ENCODE results near the gene EXOC6B. TPM values are rescaled to one million over a fixed set of nuclear protein-coding genes. Genes with fewer than 3 reads are reported as not detected.

The EXOC6B gene
- total RNA-seq, 2 donors from 2014 or later = 11.7 to 12.9 TPM

DNA sequence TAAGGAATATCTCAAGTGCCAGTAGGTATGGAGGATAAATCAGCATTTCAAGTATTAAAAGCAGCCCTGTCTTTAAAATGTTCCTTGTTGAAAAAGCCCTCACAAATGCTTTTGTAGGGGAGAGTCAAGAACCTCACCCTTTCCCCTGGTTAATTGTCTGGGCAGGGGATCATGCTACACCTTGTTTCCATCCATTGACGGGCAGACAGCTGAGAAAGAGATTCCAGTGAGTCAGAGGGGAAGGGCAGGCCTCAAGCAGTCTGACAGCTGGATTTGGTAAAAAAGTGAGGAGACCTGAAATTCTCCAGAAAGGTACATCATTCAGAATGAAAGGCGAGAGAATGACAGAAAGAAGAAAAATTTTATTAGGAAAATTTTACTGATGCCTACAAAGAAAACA lies 475.0 kb downstream of the EXOC6B start:
- no peak for ATAC-seq
- Histone ChIP-seq H3K9me3 (no peaks in the 10 kb centered on the region), H3K4me3 (no peak overlapping the region), H3K36me3 (replicated peaks in 1 of 2; ENCODE audit: insufficient read depth in 1 of 2, low read depth in 2 of 2) (no peaks in the 10 kb centered on the region), H3K4me1 (no peaks in the 10 kb centered on the region), H3K27ac (no peak overlapping the region), H3K27me3 (no peaks in the 10 kb centered on the region)
- WGBS, 2 donors = 87 to 97% methylated on average over 2 of the region's 2 CpGs
- intact Hi-C loops (cut with DNase I) = no loop called here
- TF ChIP-seq CTCF (IDR thresholded peaks at IDR 0.05) = no peak
- TF ChIP-seq POLR2A (IDR thresholded peaks at IDR 0.05) = no peak
- DNase-seq = no peak

GRCh38 chr2:72349016-72349415 lies 476.8 kb downstream of the EXOC6B start:
- no peaks in the 10 kb centered on the region for H3K36me3 ChIP-seq (replicated peaks in 1 of 2; ENCODE audit: insufficient read depth in 1 of 2, low read depth in 2 of 2)
- no peak overlapping the region for H3K27ac ChIP-seq
- no peak overlapping the region for H3K4me3 ChIP-seq
- H3K9me3 ChIP-seq = no peaks in the 10 kb centered on the region
- TF ChIP-seq POLR2A (IDR thresholded peaks at IDR 0.05) (no peak), CTCF (IDR thresholded peaks at IDR 0.05) (no peak)
- intact Hi-C loops (cut with DNase I) = no loop called here
- no peak for ATAC-seq
- H3K4me1 ChIP-seq = no peaks in the 10 kb centered on the region
- H3K27me3 ChIP-seq = no peaks in the 10 kb centered on the region
- 69 to 72% methylated on average over 3 of the region's 3 CpGs for WGBS, 2 donors
- DNase-seq = no peak

DNA sequence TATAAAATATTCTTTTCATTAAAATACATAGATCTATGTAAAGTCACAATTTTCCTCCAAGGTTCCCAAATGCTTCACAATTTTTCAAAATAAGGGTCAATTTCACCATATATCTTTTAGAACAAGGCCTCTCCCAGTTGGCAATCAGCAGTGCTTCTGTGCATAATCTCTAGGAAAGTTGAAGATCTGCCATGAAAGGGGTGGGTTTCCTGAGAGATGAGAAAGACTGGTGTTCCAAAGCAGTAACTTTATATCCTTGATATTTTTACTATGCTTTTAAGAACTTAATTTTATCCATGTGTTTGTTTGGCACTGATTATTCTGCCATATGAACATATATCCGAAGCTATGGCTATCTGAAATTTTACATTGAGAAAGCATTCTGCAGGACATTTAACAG lies 478.8 kb downstream of the EXOC6B start:
- intact Hi-C loops (cut with DNase I) = no loop called here
- TF ChIP-seq CTCF (IDR thresholded peaks at IDR 0.05) (no peak), POLR2A (IDR thresholded peaks at IDR 0.05) (no peak)
- 81 to 88% methylated on average over 1 of the region's 1 CpG for WGBS, 2 donors

GRCh38 chr2:72341639-72342038 lies 484.2 kb downstream of the EXOC6B start:
- no peaks in the 10 kb centered on the region for H3K36me3 ChIP-seq (replicated peaks in 1 of 2; ENCODE audit: insufficient read depth in 1 of 2, low read depth in 2 of 2)

More for the DNA sequence above, 478.8 kb downstream of the EXOC6B start:
- Histone ChIP-seq H3K9me3 (no peaks in the 10 kb centered on the region), H3K4me3 (no peak overlapping the region), H3K27me3 (no peaks in the 10 kb centered on the region), H3K4me1 (no peaks in the 10 kb centered on the region), H3K36me3 (replicated peaks in 1 of 2; ENCODE audit: insufficient read depth in 1 of 2, low read depth in 2 of 2) (no peaks in the 10 kb centered on the region), H3K27ac (no peak overlapping the region)
- no peak for DNase-seq
- no peak for ATAC-seq

More at GRCh38 chr2:72341639-72342038, 484.2 kb downstream of the EXOC6B start:
- ATAC-seq = no peak
- Histone ChIP-seq H3K4me3 (no peak overlapping the region), H3K27ac (no peak overlapping the region), H3K27me3 (no peaks in the 10 kb centered on the region), H3K9me3 (no peaks in the 10 kb centered on the region), H3K4me1 (no peaks in the 10 kb centered on the region)
- WGBS, 2 donors = 92 to 95% methylated on average over 1 of the region's 1 CpG
- no peak for TF ChIP-seq CTCF (IDR thresholded peaks at IDR 0.05)
- no peak for TF ChIP-seq POLR2A (IDR thresholded peaks at IDR 0.05)
- DNase-seq = no peak
- intact Hi-C loops (cut with DNase I) = no loop called here

Data from body of pancreas (tissue), 4 donors.